ENCODE measurements around the gene MAPK4. TPM values are rescaled to one million over a fixed set of nuclear protein-coding genes. Genes with fewer than 3 reads are reported as not detected.
A peak's percentile ranks its signal among the peaks of the same experiment; 100 is the strongest.

The MAPK4 gene
- total RNA-seq, 1 experiment from 2014 or later, result 0.21 TPM

GRCh38 chr18:50695431-50696176 is 135.7 kb downstream of the MAPK4 start:
- DNase-seq (ENCODE audit: unreplicated experiment), result no peak
- CTCF ChIA-PET, result interaction anchor here (1.7 kb wide), 1 partner anchor 10 kb away, joined by 5 read pairs; no protein-coding TSS in a partner anchor
- intact Hi-C loops (cut with micrococcal nuclease), result no loop called here
- TF ChIP-seq, protein P1, sequence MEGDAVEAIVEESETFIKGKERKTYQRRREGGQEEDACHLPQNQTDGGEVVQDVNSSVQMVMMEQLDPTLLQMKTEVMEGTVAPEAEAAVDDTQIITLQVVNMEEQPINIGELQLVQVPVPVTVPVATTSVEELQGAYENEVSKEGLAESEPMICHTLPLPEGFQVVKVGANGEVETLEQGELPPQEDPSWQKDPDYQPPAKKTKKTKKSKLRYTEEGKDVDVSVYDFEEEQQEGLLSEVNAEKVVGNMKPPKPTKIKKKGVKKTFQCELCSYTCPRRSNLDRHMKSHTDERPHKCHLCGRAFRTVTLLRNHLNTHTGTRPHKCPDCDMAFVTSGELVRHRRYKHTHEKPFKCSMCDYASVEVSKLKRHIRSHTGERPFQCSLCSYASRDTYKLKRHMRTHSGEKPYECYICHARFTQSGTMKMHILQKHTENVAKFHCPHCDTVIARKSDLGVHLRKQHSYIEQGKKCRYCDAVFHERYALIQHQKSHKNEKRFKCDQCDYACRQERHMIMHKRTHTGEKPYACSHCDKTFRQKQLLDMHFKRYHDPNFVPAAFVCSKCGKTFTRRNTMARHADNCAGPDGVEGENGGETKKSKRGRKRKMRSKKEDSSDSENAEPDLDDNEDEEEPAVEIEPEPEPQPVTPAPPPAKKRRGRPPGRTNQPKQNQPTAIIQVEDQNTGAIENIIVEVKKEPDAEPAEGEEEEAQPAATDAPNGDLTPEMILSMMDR (IDR thresholded peaks at IDR 0.05; ENCODE audit: unreplicated experiment), result no peak
- POLR2A ChIA-PET, result no interaction called here
- H3K4me3 Mint-ChIP-seq (ENCODE audit: unreplicated experiment), result no peak overlapping the region
- BruUV-seq (replicated peaks), result no TSS peak
- peak overlapping the region; percentile 14 for H3K27ac Mint-ChIP-seq (ENCODE audit: low read depth, unreplicated experiment)
- H3K4me1 Mint-ChIP-seq (ENCODE audit: insufficient read depth, unreplicated experiment), result no peaks in the 10 kb centered on the region
- no peaks in the 10 kb centered on the region for H3K9me3 Mint-ChIP-seq (ENCODE audit: unreplicated experiment)
- H3K36me3 Mint-ChIP-seq (ENCODE audit: insufficient read depth, unreplicated experiment), result no peaks in the 10 kb centered on the region
- no peaks in the 10 kb centered on the region for H3K27me3 Mint-ChIP-seq (ENCODE audit: insufficient read depth, unreplicated experiment)

DNA sequence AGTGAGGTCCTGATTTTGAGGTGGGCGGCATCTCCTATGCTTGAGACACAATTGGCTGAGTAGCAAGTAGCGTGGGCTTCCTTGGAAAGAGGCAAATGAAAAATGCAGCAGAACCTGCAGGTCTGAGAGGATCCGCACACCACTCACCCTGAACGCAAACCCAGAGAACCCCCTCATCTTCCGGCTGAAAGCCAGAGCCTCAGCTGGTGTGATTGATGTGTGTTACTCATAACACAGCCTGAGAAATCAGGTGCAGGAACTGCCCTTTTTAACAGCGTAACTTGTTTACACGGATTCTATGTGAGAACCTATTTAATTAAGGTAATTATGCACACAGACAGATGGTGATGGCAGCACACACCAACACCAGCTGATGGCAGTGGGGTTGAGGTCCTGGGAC is 136.5 kb downstream of the MAPK4 start:
- no peaks in the 10 kb centered on the region for H3K36me3 Mint-ChIP-seq (ENCODE audit: insufficient read depth, unreplicated experiment)
- no peak overlapping the region for H3K27ac Mint-ChIP-seq (ENCODE audit: low read depth, unreplicated experiment)
- BruUV-seq (replicated peaks), result no TSS peak
- ChIA-PET CTCF (interaction anchor here (1.7 kb wide), 1 partner anchor 9 kb away, joined by 5 read pairs; no protein-coding TSS in a partner anchor), POLR2A (no interaction called here)
- TF ChIP-seq, protein P1 (IDR thresholded peaks at IDR 0.05; ENCODE audit: unreplicated experiment), result no peak
- intact Hi-C loops (cut with micrococcal nuclease), result no loop called here
- no peak for DNase-seq (ENCODE audit: unreplicated experiment)
- H3K27me3 Mint-ChIP-seq (ENCODE audit: insufficient read depth, unreplicated experiment), result no peaks in the 10 kb centered on the region
- no peak overlapping the region for H3K4me3 Mint-ChIP-seq (ENCODE audit: unreplicated experiment)
- no peaks in the 10 kb centered on the region for H3K9me3 Mint-ChIP-seq (ENCODE audit: unreplicated experiment)
- H3K4me1 Mint-ChIP-seq (ENCODE audit: insufficient read depth, unreplicated experiment), result no peaks in the 10 kb centered on the region

GRCh38 chr18:50696929-50697328 is 137.0 kb downstream of the MAPK4 start:
- Mint-ChIP-seq H3K36me3 (ENCODE audit: insufficient read depth, unreplicated experiment) (no peaks in the 10 kb centered on the region), H3K4me3 (ENCODE audit: unreplicated experiment) (no peak overlapping the region), H3K27me3 (ENCODE audit: insufficient read depth, unreplicated experiment) (no peaks in the 10 kb centered on the region), H3K4me1 (ENCODE audit: insufficient read depth, unreplicated experiment) (no peaks in the 10 kb centered on the region), H3K27ac (ENCODE audit: low read depth, unreplicated experiment) (no peak overlapping the region), H3K9me3 (ENCODE audit: unreplicated experiment) (no peaks in the 10 kb centered on the region)
- intact Hi-C loops (cut with micrococcal nuclease), result no loop called here
- CTCF ChIA-PET, result interaction anchor here (1.7 kb wide), 1 partner anchor 9 kb away, joined by 5 read pairs; no protein-coding TSS in a partner anchor
- BruUV-seq (replicated peaks), result no TSS peak
- POLR2A ChIA-PET, result no interaction called here
- DNase-seq (ENCODE audit: unreplicated experiment), result no peak
- TF ChIP-seq, protein P1 (IDR thresholded peaks at IDR 0.05; ENCODE audit: unreplicated experiment), result no peak

DNA sequence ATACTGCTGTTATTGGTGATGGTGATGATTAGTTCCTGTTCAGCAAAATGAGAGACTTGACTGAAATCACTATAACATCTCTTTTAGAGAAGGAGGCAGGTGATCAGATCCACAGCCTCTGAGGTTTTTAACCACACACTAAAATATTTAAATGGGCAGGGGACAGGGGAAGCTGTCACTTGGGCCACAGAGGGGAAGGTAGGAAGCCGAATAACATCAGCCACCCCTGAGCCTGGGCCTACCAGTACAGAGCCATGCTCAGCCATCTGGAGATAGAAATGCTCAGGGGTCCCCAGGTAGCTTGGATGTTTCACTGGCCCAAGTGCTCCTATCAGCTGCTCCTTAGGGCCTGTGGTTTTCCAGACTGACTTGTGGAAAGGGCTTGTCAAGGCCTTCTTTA is 137.6 kb downstream of the MAPK4 start:
- H3K27me3 Mint-ChIP-seq (ENCODE audit: insufficient read depth, unreplicated experiment), result no peaks in the 10 kb centered on the region
- CTCF ChIA-PET, result interaction anchor here (1.7 kb wide), 1 partner anchor 8 kb away, joined by 5 read pairs; no protein-coding TSS in a partner anchor

More for the DNA sequence above, 137.6 kb downstream of the MAPK4 start:
- no TSS peak for BruUV-seq (replicated peaks)
- Mint-ChIP-seq H3K4me3 (ENCODE audit: unreplicated experiment) (no peak overlapping the region), H3K9me3 (ENCODE audit: unreplicated experiment) (no peaks in the 10 kb centered on the region), H3K36me3 (ENCODE audit: insufficient read depth, unreplicated experiment) (no peaks in the 10 kb centered on the region), H3K27ac (ENCODE audit: low read depth, unreplicated experiment) (no peak overlapping the region), H3K4me1 (ENCODE audit: insufficient read depth, unreplicated experiment) (no peaks in the 10 kb centered on the region)
- DNase-seq (ENCODE audit: unreplicated experiment), result no peak
- POLR2A ChIA-PET, result no interaction called here
- intact Hi-C loops (cut with micrococcal nuclease), result no loop called here
- TF ChIP-seq, protein P1 (IDR thresholded peaks at IDR 0.05; ENCODE audit: unreplicated experiment), result no peak
